ENCODE data around the gene PRKCH. TPM values are rescaled to one million over a fixed set of nuclear protein-coding genes. Genes with fewer than 3 reads are reported as not detected.

The PRKCH gene
- total and polyA plus RNA-seq, 2 of the 13 experiments (the other 11 are each of a cell fraction or from before 2014, with no cell fraction given), result 0.48 to 1.3 TPM

DNA sequence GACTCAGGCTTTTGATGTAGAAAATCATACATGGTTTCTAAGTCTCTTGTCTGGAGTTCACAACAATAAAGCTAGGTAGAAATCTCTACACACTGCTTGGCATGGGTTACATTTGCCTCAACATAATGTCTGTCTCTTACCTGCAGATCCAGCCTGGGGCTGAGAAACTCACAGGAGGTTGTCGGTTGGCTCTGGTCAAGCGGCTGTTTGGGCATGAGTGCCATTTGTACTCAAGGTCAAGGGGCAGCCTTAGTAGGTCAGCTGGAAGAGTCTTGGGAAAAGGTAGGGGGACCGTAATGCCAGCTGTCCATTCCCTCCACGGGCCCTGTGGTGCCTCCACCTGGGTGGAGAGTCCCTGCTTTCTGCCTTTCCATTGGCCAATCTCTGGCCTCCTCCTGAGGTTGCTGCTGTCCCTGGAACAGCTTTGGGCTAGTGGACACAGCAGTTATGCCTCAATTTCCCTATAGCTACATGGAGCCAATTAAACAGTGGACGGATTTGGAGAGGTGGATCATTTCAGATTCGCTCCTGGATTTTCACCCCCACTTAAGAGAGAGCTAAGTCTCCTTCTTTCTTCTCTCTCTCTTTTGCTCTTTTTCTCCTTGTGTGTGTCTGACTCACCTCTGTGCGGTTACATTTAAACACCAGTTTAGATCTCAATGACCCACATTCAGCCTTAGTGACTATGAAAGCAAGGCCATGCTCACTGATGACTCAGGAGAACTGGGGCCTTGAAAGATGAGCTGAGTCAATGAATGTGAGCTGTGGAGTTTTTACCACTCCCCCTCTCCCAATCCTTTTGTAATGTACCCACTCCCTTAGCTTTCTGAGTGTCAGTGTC, 241.2 kb downstream of the PRKCH start (continued):
- TF ChIP-seq, protein P1, sequence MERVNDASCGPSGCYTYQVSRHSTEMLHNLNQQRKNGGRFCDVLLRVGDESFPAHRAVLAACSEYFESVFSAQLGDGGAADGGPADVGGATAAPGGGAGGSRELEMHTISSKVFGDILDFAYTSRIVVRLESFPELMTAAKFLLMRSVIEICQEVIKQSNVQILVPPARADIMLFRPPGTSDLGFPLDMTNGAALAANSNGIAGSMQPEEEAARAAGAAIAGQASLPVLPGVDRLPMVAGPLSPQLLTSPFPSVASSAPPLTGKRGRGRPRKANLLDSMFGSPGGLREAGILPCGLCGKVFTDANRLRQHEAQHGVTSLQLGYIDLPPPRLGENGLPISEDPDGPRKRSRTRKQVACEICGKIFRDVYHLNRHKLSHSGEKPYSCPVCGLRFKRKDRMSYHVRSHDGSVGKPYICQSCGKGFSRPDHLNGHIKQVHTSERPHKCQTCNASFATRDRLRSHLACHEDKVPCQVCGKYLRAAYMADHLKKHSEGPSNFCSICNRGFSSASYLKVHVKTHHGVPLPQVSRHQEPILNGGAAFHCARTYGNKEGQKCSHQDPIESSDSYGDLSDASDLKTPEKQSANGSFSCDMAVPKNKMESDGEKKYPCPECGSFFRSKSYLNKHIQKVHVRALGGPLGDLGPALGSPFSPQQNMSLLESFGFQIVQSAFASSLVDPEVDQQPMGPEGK (CRISPR knock-in tag; IDR thresholded peaks at IDR 0.05), result no peak
- no peak for TF ChIP-seq SRSF1 (optimal IDR thresholded peaks at IDR 0.05; ENCODE audit: low read depth, low read length)
- TF ChIP-seq GATA4 (IDR thresholded peaks at IDR 0.05; ENCODE audit: borderline replicate concordance, low read depth), result no peak
- TF ChIP-seq FOXA3 (CRISPR knock-in tag; IDR thresholded peaks at IDR 0.05), result peak; percentile 52; the same call in 1 of the 2 replicates
- no peak for TF ChIP-seq RORA (CRISPR knock-in tag; IDR thresholded peaks at IDR 0.05)
- no peak for TF ChIP-seq FOXA1 (IDR thresholded peaks at IDR 0.05)
- TF ChIP-seq FOXA1 (CRISPR knock-in tag; IDR thresholded peaks at IDR 0.05), result 0 out of 2 replicates have a peak, but pooled peaks have one; percentile 36
- no peak for TF ChIP-seq ZNF790 (CRISPR knock-in tag; IDR thresholded peaks at IDR 0.05; ENCODE audit: borderline replicate concordance)
- TF ChIP-seq, protein P2, sequence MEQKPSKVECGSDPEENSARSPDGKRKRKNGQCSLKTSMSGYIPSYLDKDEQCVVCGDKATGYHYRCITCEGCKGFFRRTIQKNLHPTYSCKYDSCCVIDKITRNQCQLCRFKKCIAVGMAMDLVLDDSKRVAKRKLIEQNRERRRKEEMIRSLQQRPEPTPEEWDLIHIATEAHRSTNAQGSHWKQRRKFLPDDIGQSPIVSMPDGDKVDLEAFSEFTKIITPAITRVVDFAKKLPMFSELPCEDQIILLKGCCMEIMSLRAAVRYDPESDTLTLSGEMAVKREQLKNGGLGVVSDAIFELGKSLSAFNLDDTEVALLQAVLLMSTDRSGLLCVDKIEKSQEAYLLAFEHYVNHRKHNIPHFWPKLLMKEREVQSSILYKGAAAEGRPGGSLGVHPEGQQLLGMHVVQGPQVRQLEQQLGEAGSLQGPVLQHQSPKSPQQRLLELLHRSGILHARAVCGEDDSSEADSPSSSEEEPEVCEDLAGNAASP (CRISPR knock-in tag; IDR thresholded peaks at IDR 0.05; ENCODE audit: borderline replicate concordance), result 0 out of 2 replicates have a peak, but pooled peaks have one; percentile 51
- TF ChIP-seq ZNF788 (CRISPR knock-in tag; IDR thresholded peaks at IDR 0.05; ENCODE audit: borderline replicate concordance), result 0 out of 2 replicates have a peak, but pooled peaks have one; percentile 37
- TF ChIP-seq CEBPG (CRISPR knock-in tag; IDR thresholded peaks at IDR 0.05), result peak; percentile 58
- TF ChIP-seq FOXK1 (CRISPR knock-in tag; IDR thresholded peaks at IDR 0.05; ENCODE audit: borderline replicate concordance, low read depth), result 0 out of 2 replicates have a peak, but pooled peaks have one; percentile 21
- TF ChIP-seq ARNT (IDR thresholded peaks at IDR 0.05), result no peak
- peak; percentile 95 for TF ChIP-seq FOSL2 (CRISPR knock-in tag; IDR thresholded peaks at IDR 0.05)
- 0 out of 2 replicates have a peak, but pooled peaks have one; percentile 14 for TF ChIP-seq ZBTB38 (CRISPR knock-in tag; IDR thresholded peaks at IDR 0.05)
- TF ChIP-seq TBX2 (CRISPR knock-in tag; IDR thresholded peaks at IDR 0.05; ENCODE audit: borderline replicate concordance), result 0 out of 2 replicates have a peak, but pooled peaks have one; percentile 18
- peak; percentile 88 for TF ChIP-seq MAFG (CRISPR knock-in tag; IDR thresholded peaks at IDR 0.05)
- peak; percentile 48; the same call in 1 of the 2 replicates for TF ChIP-seq KAT8 (CRISPR knock-in tag; IDR thresholded peaks at IDR 0.05)
- no peak for TF ChIP-seq ZNF816 (CRISPR knock-in tag; IDR thresholded peaks at IDR 0.05; ENCODE audit: borderline replicate concordance)
- TF ChIP-seq, protein P3, sequence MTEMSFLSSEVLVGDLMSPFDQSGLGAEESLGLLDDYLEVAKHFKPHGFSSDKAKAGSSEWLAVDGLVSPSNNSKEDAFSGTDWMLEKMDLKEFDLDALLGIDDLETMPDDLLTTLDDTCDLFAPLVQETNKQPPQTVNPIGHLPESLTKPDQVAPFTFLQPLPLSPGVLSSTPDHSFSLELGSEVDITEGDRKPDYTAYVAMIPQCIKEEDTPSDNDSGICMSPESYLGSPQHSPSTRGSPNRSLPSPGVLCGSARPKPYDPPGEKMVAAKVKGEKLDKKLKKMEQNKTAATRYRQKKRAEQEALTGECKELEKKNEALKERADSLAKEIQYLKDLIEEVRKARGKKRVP (CRISPR knock-in tag; IDR thresholded peaks at IDR 0.05), result 0 out of 4 replicates have a peak, but pooled peaks of 1 of the 2 experiments have one; percentile 34
- TF ChIP-seq, protein P4, sequence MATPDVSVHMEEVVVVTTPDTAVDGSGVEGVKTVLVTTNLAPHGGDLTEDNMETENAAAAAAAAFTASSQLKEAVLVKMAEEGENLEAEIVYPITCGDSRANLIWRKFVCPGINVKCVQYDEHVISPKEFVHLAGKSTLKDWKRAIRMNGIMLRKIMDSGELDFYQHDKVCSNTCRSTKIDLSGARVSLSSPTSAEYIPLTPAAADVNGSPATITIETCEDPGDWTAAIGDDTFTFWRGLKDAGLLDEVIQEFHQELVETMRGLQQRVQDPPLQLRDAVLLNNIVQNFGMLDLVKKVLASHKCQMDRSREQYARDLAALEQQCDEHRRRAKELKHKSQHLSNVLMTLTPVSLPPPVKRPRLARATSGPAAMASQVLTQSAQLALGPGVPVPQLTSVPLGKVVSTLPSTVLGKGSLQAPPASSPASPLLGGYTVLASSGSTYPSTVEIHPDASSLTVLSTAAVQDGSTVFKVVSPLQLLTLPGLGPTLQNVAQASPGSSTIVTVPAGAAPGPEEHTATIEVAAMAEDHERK (CRISPR knock-in tag; IDR thresholded peaks at IDR 0.05; ENCODE audit: low read depth), result no peak
- TF ChIP-seq NONO (IDR thresholded peaks at IDR 0.05), result no peak
- no peak for TF ChIP-seq NONO (CRISPR knock-in tag; conservative IDR thresholded peaks at IDR 0.05)
- TF ChIP-seq JUND (CRISPR knock-in tag; IDR thresholded peaks at IDR 0.05), result 0 out of 2 replicates have a peak, but pooled peaks have one; percentile 37
- TF ChIP-seq GFI1 (CRISPR knock-in tag; IDR thresholded peaks at IDR 0.05; ENCODE audit: borderline replicate concordance), result no peak
